Measurements from ENCODE around the gene KCNG2. TPM values are rescaled to one million over a fixed set of nuclear protein-coding genes. Genes with fewer than 3 reads are reported as not detected.

The KCNG2 gene
- total RNA-seq, 2 experiments from 2014 or later = not detected

DNA sequence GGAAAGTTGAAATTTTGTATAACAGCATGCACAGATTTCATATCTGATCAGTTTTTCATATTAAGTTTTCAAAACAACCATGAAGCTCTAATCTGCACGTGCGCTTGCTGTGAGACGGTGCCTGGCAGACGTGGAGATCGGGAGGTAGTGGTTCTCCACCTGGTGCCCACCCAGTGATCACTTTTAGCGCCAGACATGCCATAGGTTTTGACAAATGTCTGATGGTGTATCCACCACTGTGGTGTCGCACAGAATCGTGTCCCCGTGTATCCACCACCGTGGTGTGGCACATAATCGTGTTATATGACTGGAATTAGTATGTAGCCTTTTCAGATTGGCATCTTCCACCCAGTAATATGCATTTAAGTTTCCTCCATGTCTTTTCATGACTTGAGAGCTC, 40.9 kb upstream of the KCNG2 start:
- no peaks in the 10 kb centered on the region for H3K27me3 Mint-ChIP-seq
- H3K36me3 Mint-ChIP-seq (ENCODE audit: low read depth) = peaks cover 52% of the 10 kb centered on the region
- intact Hi-C loops (cut with micrococcal nuclease) = no loop called here
- POLR2A ChIA-PET = no interaction called here
- TF ChIP-seq, protein P1, sequence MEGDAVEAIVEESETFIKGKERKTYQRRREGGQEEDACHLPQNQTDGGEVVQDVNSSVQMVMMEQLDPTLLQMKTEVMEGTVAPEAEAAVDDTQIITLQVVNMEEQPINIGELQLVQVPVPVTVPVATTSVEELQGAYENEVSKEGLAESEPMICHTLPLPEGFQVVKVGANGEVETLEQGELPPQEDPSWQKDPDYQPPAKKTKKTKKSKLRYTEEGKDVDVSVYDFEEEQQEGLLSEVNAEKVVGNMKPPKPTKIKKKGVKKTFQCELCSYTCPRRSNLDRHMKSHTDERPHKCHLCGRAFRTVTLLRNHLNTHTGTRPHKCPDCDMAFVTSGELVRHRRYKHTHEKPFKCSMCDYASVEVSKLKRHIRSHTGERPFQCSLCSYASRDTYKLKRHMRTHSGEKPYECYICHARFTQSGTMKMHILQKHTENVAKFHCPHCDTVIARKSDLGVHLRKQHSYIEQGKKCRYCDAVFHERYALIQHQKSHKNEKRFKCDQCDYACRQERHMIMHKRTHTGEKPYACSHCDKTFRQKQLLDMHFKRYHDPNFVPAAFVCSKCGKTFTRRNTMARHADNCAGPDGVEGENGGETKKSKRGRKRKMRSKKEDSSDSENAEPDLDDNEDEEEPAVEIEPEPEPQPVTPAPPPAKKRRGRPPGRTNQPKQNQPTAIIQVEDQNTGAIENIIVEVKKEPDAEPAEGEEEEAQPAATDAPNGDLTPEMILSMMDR (IDR thresholded peaks at IDR 0.05) = no peak
- no peak overlapping the region for H3K4me3 Mint-ChIP-seq
- no peak for ATAC-seq
- DNase-seq = no peak
- H3K9me3 Mint-ChIP-seq = peaks cover 7% of the 10 kb centered on the region
- CTCF ChIA-PET = no interaction called here
- no peak overlapping the region for H3K27ac Mint-ChIP-seq
- no peaks in the 10 kb centered on the region for H3K4me1 Mint-ChIP-seq (ENCODE audit: low read depth)

DNA sequence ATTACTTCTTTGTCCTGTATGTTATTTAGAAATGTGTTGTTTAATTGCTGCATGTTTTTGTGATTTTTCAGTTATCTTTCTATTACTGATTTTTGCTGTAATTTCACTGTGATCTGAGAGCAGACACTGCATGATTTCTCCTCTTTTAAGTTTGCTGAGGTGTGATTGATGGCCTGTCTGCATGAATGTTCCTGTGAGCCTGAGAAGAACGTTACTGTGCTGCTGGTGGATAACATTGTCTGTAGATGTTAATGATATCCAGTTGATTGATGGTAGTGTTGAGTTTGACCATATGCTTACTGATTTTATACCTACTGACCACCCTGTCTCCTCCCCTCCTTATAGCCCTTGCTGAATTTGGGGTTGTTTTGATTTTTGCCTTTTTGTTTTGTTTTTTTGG, 37.4 kb upstream of the KCNG2 start:
- Mint-ChIP-seq H3K36me3 (ENCODE audit: low read depth) (peaks cover 31% of the 10 kb centered on the region), H3K27me3 (no peaks in the 10 kb centered on the region), H3K4me3 (no peak overlapping the region), H3K4me1 (ENCODE audit: low read depth) (no peaks in the 10 kb centered on the region), H3K27ac (no peak overlapping the region), H3K9me3 (peaks cover 7% of the 10 kb centered on the region)
- no peak for ATAC-seq
- intact Hi-C loops (cut with micrococcal nuclease) = no loop called here
- DNase-seq = no peak
- ChIA-PET POLR2A (no interaction called here), CTCF (no interaction called here)
- TF ChIP-seq, protein P1 (IDR thresholded peaks at IDR 0.05) = no peak

DNA sequence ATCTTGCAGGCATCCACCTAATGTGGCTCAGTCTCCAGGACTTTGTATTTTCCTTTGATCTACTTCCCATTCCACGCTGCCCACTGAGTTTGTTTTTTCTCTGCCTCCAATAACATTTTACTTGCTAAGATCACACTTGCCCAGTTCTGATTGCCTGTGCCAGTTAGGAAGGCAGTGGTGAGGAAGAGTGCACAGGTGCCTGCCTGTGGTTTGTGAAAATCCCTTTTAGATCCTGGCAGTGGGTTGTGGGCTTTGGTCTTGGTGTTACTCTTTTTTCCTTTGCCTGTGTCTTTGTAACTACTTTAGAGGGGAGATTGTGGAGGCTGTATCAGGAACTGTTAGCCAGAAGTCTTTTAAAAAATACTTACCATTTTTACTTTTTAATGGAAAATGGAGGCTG, 36.9 kb upstream of the KCNG2 start:
- Mint-ChIP-seq H3K27ac (no peak overlapping the region), H3K27me3 (no peaks in the 10 kb centered on the region), H3K9me3 (peaks cover 7% of the 10 kb centered on the region), H3K36me3 (ENCODE audit: low read depth) (peaks cover 27% of the 10 kb centered on the region), H3K4me3 (no peak overlapping the region), H3K4me1 (ENCODE audit: low read depth) (no peaks in the 10 kb centered on the region)
- ChIA-PET CTCF (no interaction called here), POLR2A (no interaction called here)
- ATAC-seq (no peak), DNase-seq (no peak)
- TF ChIP-seq, protein P1 (IDR thresholded peaks at IDR 0.05) = no peak
- intact Hi-C loops (cut with micrococcal nuclease) = no loop called here

DNA sequence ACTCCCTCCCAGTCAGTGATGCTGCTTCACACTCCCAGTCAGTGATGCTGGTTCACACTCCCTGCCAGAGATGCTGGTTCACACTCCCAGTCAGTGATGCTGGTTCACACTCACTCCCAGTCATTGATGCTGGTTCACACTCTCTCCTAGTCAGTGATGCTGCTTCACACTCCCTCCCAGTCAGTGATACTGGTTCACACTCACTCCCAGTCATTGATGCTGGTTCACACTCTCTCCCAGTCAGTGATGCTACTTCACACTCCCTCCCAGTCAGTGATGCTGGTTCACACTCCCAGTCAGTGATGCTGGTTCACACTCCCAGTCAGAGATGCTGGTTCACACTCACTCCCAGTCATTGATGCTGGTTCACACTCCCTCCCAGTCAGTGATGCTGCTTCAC, 34.3 kb upstream of the KCNG2 start:
- Mint-ChIP-seq H3K9me3 (peaks cover 11% of the 10 kb centered on the region), H3K4me3 (no peak overlapping the region), H3K27me3 (peaks cover 13% of the 10 kb centered on the region), H3K27ac (no peak overlapping the region), H3K36me3 (ENCODE audit: low read depth) (peaks cover 8% of the 10 kb centered on the region), H3K4me1 (ENCODE audit: low read depth) (no peaks in the 10 kb centered on the region)
- intact Hi-C loops (cut with micrococcal nuclease) = no loop called here
- CTCF ChIA-PET = no interaction called here
- no peak for ATAC-seq
- POLR2A ChIA-PET = no interaction called here
- TF ChIP-seq, protein P1 (IDR thresholded peaks at IDR 0.05) = no peak
- DNase-seq = no peak

DNA sequence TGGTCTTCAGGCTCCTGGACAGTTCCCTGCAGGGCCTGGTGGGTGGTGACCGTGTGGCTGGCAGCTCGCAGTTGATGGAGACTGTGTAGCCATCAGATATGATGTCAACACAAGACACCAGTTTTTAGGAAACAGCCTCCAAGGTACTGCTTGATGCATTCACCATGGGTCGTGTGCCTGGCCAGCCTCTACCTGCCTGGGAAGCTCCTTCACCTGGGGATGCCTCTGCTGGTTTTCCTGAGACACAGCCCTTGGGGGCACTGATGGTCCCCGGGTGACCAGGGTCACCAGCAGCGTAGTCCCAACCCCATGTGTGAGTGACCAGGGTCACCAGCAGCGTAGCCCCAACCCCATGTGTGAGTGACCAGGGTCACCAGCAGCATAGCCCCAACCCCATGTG, 33.6 kb upstream of the KCNG2 start:
- ChIA-PET POLR2A (no interaction called here), CTCF (no interaction called here)
- Mint-ChIP-seq H3K36me3 (ENCODE audit: low read depth) (peaks cover 5% of the 10 kb centered on the region), H3K4me1 (ENCODE audit: low read depth) (no peaks in the 10 kb centered on the region), H3K4me3 (no peak overlapping the region), H3K27me3 (peaks cover 15% of the 10 kb centered on the region), H3K27ac (no peak overlapping the region), H3K9me3 (peaks cover 9% of the 10 kb centered on the region)
- TF ChIP-seq, protein P1 (IDR thresholded peaks at IDR 0.05) = no peak
- no peak for DNase-seq
- intact Hi-C loops (cut with micrococcal nuclease) = no loop called here
- ATAC-seq = no peak
